ENCODE results near the gene ARHGAP31.
"Not testable (repeated sequence)": the region's sequence is repeated elsewhere in the genome, so short reads cannot be mapped to it uniquely, and the experiment has no call there.

Gene ARHGAP31

GRCh38 chr3:119352034-119352609 lies 57.9 kb downstream of the ARHGAP31 start:
- DNase-seq, result peak; percentile 48

- no peak for DNase-seq
Observed at GRCh38 chr3:119352863-119353527, 58.8 kb downstream of the ARHGAP31 start.

- not testable (repeated sequence) for DNase-seq
Observed at GRCh38 chr3:119355608-119356007, 61.4 kb downstream of the ARHGAP31 start.

GRCh38 chr3:119356646-119357045 lies 62.5 kb downstream of the ARHGAP31 start:
- no peak for DNase-seq

- DNase-seq, result no peak
Observed at GRCh38 chr3:119357190-119357589, 63.0 kb downstream of the ARHGAP31 start.

GRCh38 chr3:119359476-119360326 lies 65.5 kb downstream of the ARHGAP31 start:
- no peak for DNase-seq

- no peak for DNase-seq
Observed at GRCh38 chr3:119360736-119361462, 66.7 kb downstream of the ARHGAP31 start.

- DNase-seq, result no peak
Observed at GRCh38 chr3:119362010-119362409, 67.8 kb downstream of the ARHGAP31 start.

GRCh38 chr3:119362940-119363725 lies 69.0 kb downstream of the ARHGAP31 start:
- no peak for DNase-seq

- no peak for DNase-seq
Observed at GRCh38 chr3:119364401-119364800, 70.2 kb downstream of the ARHGAP31 start.

- DNase-seq, result no peak
Observed at GRCh38 chr3:119365418-119365817, 71.2 kb downstream of the ARHGAP31 start.

GRCh38 chr3:119367000-119367399 lies 72.8 kb downstream of the ARHGAP31 start:
- DNase-seq, result no peak

GRCh38 chr3:119368298-119368697 lies 74.1 kb downstream of the ARHGAP31 start:
- DNase-seq, result no peak

GRCh38 chr3:119371786-119372185 lies 77.6 kb downstream of the ARHGAP31 start:
- not testable (repeated sequence) for DNase-seq

GRCh38 chr3:119375106-119375505 lies 80.9 kb downstream of the ARHGAP31 start:
- DNase-seq, result no peak

- DNase-seq, result no peak
Observed at GRCh38 chr3:119375510-119375909, 81.3 kb downstream of the ARHGAP31 start.

GRCh38 chr3:119376758-119377157 lies 82.6 kb downstream of the ARHGAP31 start:
- no peak for DNase-seq

GRCh38 chr3:119378259-119378803 lies 84.1 kb downstream of the ARHGAP31 start:
- DNase-seq, result no peak

- DNase-seq, result no peak
Observed at GRCh38 chr3:119380697-119381096, 86.5 kb downstream of the ARHGAP31 start.

- no peak for DNase-seq
Observed at GRCh38 chr3:119382134-119382533, 88.0 kb downstream of the ARHGAP31 start.

GRCh38 chr3:119388577-119388976 lies 94.4 kb downstream of the ARHGAP31 start:
- no peak for DNase-seq

GRCh38 chr3:119395923-119396358 lies 101.8 kb downstream of the ARHGAP31 start:
- DNase-seq, result no peak

Measured in stimulated activated CD4-positive, alpha-beta T cell treated with anti-CD3 and anti-CD28 coated beads, Interleukin-4, amount 100 ng/mL, for 1 hour (primary cell).